ENCODE data around the gene VKORC1.

Gene VKORC1

GRCh38 chr16:31130336-31130891 lies 35.8 kb upstream of the VKORC1 start:
- DNase-seq (ENCODE audit: low spot score) = no peak

GRCh38 chr16:31129568-31130335 lies 35.2 kb upstream of the VKORC1 start:
- no peak for DNase-seq (ENCODE audit: low spot score)

DNA sequence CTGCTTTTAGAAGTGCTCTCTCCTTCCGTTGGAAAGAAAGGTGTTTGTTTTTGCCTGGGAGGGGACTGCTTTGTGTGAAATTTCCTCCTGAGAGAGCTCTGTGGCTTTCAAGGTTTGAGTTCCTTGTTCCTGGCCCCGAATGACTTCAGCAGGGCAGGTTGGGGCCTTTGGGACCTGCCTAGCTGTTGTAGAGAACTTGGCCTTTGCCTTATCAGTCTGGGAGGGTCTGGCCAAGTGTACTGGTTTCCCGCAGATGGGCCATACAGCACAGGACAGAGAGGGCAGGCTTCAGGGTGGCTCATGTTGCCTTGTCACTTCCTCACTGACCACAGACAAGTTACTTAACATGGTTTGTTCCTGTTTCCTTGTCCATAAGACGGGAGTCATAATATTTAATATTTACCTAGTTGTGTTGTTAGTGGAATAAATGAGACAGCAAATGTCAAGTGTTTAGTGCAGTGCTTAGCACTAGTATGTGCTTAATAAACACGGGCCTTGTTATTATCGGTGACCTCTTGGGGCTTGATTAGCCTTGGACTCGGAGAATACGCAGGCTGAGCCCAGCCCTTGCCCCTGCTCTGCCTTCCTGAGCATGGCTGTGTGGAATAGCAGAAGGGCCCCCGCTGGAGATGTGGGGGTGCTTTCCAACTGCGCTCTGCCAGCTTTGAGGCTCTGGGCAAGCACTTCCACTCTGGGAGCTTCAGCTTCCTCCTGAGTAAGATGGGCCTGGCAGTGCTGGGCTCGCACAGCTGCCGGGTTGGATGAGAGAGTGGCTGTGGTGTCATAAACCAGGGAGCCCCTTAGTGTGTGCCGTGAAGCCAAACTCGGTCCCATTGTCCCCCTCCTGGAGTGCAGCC lies 34.3 kb upstream of the VKORC1 start:
- no peak for DNase-seq (ENCODE audit: low spot score)

GRCh38 chr16:31127182-31127581 lies 32.6 kb upstream of the VKORC1 start:
- no peak for DNase-seq (ENCODE audit: low spot score)

DNA sequence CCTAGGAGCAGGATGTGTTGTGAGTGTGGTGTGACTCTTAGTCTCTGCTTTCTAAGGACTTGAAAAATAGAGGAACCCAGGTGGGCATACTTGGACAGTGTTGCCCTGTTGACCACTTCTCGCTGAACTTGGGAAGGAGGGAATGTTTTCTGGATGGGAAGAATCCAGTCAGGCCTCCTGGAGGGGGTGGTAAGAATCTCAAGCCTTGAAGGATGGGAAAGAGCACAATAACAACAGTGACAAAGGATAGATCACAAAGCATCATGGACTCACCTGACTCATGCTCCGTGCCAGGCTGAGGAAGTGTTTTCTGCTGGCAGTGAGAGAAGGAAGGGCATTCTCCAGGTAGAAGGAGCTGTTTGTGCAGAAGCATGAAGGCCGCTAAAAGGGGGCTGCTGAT lies 31.2 kb upstream of the VKORC1 start:
- no peak for DNase-seq (ENCODE audit: low spot score)

DNA sequence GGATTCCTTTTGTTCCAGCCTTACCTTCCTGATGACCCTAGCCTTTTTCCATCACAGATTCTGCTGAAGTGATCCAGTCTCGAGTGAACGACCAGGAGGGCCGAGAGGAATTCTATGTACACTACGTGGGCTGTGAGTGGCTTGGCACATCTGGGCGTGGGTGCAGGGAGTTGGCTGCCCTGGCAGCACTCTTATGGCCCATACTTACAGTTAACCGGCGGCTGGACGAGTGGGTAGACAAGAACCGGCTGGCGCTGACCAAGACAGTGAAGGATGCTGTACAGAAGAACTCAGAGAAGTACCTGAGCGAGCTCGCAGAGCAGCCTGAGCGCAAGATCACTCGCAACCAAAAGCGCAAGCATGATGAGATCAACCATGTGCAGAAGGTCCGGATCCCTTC lies 25.5 kb upstream of the VKORC1 start:
- no peak for DNase-seq (ENCODE audit: low spot score)

GRCh38 chr16:31118223-31119155 lies 23.9 kb upstream of the VKORC1 start:
- DNase-seq (ENCODE audit: low spot score) = peak; percentile 70

DNA sequence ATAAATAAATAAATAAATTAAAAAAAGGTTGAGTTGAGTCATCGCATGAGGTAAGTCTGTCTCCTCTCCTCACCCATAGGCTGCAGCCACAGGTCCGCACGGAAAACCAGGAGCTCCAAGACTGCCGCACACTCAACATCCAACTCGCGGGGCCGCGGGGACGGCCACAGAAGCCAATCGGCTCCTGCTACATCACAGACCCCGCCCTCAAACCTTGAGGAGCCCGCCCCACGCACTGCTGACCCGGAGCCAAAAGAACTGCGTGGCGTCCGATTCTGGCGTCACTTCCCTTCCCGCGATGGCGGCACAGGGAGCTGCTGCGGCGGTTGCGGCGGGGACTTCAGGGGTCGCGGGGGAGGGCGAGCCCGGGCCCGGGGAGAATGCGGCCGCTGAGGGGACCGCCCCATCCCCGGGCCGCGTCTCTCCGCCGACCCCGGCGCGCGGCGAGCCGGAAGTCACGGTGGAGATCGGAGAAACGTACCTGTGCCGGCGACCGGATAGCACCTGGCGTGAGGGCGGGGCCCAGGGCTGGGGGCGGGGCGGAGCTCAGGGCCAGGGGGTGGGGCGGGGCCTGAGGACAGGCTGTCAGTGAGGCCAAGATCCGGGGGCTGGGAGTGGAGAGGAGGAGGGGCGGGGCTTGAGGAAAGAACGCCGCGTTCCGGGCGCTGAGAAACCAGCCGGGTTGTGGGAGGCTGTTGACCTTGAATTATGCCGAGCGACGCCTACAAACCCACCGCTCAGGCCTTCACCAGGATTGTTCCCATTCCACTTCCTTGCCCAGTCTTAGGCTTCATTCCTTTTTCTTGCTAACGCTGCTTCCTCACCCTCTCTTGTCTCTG lies 23.0 kb upstream of the VKORC1 start, which contains the start of gene KAT8:
TSS of gene KAT8 (plus strand) at position 281 of the 839 bp plus-strand sequence. CDS start at position 299, 18 bp downstream.
- DNase-seq (ENCODE audit: low spot score) = peak; percentile 97

DNA sequence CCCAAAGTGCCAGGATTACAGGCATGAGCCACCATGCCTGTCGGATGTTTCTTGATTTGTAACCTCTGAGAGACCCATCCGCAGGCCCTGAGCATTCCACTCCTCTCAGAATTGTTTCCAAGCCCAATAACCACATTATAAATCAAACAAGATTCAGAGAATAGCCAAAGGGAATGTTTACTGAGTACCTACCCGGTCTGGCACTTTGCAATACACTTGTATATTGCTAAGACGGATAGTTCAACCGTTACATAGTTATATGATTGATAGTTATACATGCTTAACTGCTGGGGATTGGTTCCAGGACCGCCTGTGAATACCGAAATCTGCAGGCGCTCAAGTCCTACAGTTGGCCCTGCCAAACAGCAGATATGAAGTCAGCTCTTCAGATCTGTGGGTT lies 19.9 kb upstream of the VKORC1 start:
- no peak for DNase-seq (ENCODE audit: low spot score)

GRCh38 chr16:31113121-31114120 lies 18.8 kb upstream of the VKORC1 start:
- no peak for DNase-seq (ENCODE audit: low spot score)

GRCh38 chr16:31112711-31113110 lies 18.1 kb upstream of the VKORC1 start:
- no peak for DNase-seq (ENCODE audit: low spot score)

GRCh38 chr16:31111881-31112466 lies 17.4 kb upstream of the VKORC1 start:
- DNase-seq (ENCODE audit: low spot score) = no peak

- no peak for DNase-seq (ENCODE audit: low spot score)
These were observed 15.8 kb upstream of the VKORC1 start for GRCh38 chr16:31110106-31111034.

GRCh38 chr16:31109622-31110021 lies 15.0 kb upstream of the VKORC1 start:
- DNase-seq (ENCODE audit: low spot score) = no peak

GRCh38 chr16:31108794-31109558 lies 14.4 kb upstream of the VKORC1 start:
- DNase-seq (ENCODE audit: low spot score) = no peak

- DNase-seq (ENCODE audit: low spot score) = peak; percentile 93
These were observed 13.6 kb upstream of the VKORC1 start, which contains the start of gene BCKDK for GRCh38 chr16:31108035-31108793. TSS of gene BCKDK (plus strand) at chr16:31108386. CDS start at chr16:31109224, 838 bp downstream.
